ENCODE results near the gene S1PR5.
A peak's percentile ranks its signal among the peaks of the same experiment; 100 is the strongest.

S1PR5 gene, protein sequence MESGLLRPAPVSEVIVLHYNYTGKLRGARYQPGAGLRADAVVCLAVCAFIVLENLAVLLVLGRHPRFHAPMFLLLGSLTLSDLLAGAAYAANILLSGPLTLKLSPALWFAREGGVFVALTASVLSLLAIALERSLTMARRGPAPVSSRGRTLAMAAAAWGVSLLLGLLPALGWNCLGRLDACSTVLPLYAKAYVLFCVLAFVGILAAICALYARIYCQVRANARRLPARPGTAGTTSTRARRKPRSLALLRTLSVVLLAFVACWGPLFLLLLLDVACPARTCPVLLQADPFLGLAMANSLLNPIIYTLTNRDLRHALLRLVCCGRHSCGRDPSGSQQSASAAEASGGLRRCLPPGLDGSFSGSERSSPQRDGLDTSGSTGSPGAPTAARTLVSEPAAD

DNA sequence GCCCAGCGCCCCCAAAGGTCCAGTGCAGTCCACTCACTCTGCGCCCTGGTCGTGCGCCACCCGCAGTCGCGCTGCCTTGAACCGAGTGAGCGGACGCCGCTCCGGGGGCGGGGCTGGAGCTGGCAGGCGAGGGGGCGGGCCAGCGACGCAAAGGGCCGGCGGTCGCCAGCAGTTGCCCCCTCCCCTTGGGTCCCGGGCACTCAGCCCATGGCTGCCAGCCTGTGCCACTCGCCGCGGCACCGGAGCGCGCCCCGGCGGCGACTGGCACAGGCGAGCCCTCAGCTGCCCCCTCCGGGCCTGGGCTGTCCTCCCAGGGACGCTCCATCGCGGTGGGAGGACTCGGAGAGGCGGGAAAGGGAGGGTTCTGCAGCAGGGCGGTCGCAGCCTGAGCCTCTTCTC is at the start of gene S1PR5:
Gene S1PR5, minus strand, starts transcription at position 87 of the 399 bp plus-strand sequence. CDS start 2,436 bp downstream, outside the sequence.
- no peaks in the 10 kb centered on the region for H3K36me3 ChIP-seq (ENCODE audit: insufficient read depth, low read length)

DNA sequence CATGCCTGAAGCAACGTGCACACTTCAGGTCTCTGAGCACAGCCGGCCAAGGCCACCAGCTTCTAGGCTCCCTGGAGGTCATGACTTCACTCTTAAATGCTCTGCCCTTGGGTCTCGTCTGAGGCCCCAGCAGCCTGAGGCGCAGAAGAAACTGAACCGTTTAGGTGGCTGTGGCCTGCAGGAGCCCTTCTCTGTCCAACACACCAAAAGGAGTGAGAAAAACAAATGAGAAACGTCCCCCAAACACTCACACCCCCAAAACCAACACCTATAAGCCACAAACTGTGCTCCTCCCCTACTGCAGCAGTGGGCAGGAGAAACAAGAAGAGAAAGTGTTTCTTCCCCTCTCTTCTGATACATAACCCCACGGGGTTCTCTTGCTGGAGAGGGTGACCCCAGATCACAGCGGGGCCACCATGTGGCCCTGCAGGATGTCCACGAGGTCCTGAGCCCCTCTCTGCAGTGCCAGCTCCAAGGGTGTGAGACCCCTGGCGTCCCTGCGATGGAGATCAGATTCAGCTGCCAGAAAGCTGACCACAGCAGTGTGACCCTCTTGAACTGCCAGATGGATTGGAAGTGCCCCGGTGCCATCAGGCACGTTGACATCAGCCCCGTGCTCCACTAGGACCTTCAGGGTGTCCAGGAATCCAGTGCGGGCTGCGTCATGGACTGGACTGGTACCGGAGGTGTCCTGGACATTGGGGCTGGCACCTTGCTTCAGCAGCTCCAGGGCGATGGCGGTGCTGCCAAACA is 49.6 kb upstream of the S1PR5 start:
- TF ChIP-seq, protein P1, sequence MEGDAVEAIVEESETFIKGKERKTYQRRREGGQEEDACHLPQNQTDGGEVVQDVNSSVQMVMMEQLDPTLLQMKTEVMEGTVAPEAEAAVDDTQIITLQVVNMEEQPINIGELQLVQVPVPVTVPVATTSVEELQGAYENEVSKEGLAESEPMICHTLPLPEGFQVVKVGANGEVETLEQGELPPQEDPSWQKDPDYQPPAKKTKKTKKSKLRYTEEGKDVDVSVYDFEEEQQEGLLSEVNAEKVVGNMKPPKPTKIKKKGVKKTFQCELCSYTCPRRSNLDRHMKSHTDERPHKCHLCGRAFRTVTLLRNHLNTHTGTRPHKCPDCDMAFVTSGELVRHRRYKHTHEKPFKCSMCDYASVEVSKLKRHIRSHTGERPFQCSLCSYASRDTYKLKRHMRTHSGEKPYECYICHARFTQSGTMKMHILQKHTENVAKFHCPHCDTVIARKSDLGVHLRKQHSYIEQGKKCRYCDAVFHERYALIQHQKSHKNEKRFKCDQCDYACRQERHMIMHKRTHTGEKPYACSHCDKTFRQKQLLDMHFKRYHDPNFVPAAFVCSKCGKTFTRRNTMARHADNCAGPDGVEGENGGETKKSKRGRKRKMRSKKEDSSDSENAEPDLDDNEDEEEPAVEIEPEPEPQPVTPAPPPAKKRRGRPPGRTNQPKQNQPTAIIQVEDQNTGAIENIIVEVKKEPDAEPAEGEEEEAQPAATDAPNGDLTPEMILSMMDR (IDR thresholded peaks at IDR 0.05; ENCODE audit: borderline replicate concordance, extremely low read depth, low read length, poor library complexity, severe bottlenecking) = no peak
- no peak for TF ChIP-seq EZH2 (IDR thresholded peaks at IDR 0.05; ENCODE audit: borderline replicate concordance, low read depth, low read length, severe bottlenecking)
- Histone ChIP-seq H3K9me3 (ENCODE audit: insufficient read depth, low read length, severe bottlenecking) (no peaks in the 10 kb centered on the region), H3K36me3 (ENCODE audit: insufficient read depth, low read length) (peaks cover 29% of the 10 kb centered on the region), H3K79me2 (ENCODE audit: insufficient read depth, low read length) (peaks cover 52% of the 10 kb centered on the region), H4K20me1 (ENCODE audit: insufficient read depth, low read length) (peaks cover 32% of the 10 kb centered on the region), H3K4me2 (ENCODE audit: insufficient read depth, low read length) (peak overlapping the region; percentile 90), H3K9ac (ENCODE audit: low read depth, low read length) (peak overlapping the region; percentile 89), H3K27me3 (ENCODE audit: insufficient read depth, low read length, poor library complexity) (no peaks in the 10 kb centered on the region), H3K27ac (ENCODE audit: low read length) (peak overlapping the region; percentile 79), H3K4me3 (ENCODE audit: low read depth in 1 of 2, low read length in 2 of 2) (peak overlapping the region in 1 of 2 experiments; percentile 83; a peak in 2 of 4 replicates), H2AFZ (ENCODE audit: low read depth, low read length) (no peak overlapping the region), H3K4me1 (ENCODE audit: insufficient read depth, low read length) (peaks cover 56% of the 10 kb centered on the region)
- no peak for ATAC-seq (ENCODE audit: insufficient read depth, low read depth)
- DNase-seq = peak; percentile 59

More for the DNA sequence above, at the start of gene S1PR5:
- H3K4me3 ChIP-seq (ENCODE audit: low read depth in 1 of 2, low read length in 2 of 2) = no peak within 1 kb of the TSS
- H3K79me2 ChIP-seq (ENCODE audit: insufficient read depth, low read length) = no peaks in the 10 kb centered on the region
- no peaks in the 10 kb centered on the region for H4K20me1 ChIP-seq (ENCODE audit: insufficient read depth, low read length)
- 0 out of 2 replicates have a peak within 1 kb of the TSS, but pooled peaks have one; percentile 10 for H2AFZ ChIP-seq (ENCODE audit: low read depth, low read length)
- TF ChIP-seq EZH2 (IDR thresholded peaks at IDR 0.05; ENCODE audit: borderline replicate concordance, low read depth, low read length, severe bottlenecking) = no peak
- TF ChIP-seq, protein P1 (IDR thresholded peaks at IDR 0.05; ENCODE audit: borderline replicate concordance, extremely low read depth, low read length, poor library complexity, severe bottlenecking) = no peak
- no peak within 1 kb of the TSS; the same call in 1 of the 2 replicates for H3K9ac ChIP-seq (ENCODE audit: low read depth, low read length)
- DNase-seq (no peak), ATAC-seq (ENCODE audit: insufficient read depth, low read depth) (no peak)
- H3K27ac ChIP-seq (ENCODE audit: low read length) = no peak within 1 kb of the TSS
- H3K27me3 ChIP-seq (ENCODE audit: insufficient read depth, low read length, poor library complexity) = no peaks in the 10 kb centered on the region
- no peak within 1 kb of the TSS for H3K4me2 ChIP-seq (ENCODE audit: insufficient read depth, low read length)
- H3K9me3 ChIP-seq (ENCODE audit: insufficient read depth, low read length, severe bottlenecking) = no peaks in the 10 kb centered on the region
- H3K4me1 ChIP-seq (ENCODE audit: insufficient read depth, low read length) = no peaks in the 10 kb centered on the region

DNA sequence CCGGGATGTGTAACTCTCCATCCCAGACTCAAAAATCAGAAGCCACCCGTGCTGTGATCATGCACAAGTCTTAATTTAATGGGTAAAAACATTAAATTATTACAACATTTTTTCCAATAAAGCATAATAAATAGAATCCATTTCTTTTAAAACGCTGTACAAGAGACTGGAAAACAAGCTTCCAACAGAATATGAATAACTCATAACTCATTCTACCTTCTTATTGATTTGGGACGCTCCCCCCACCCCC is 49.1 kb upstream of the S1PR5 start:
- peak overlapping the region in 1 of 2 experiments; percentile 83; a peak in 2 of 4 replicates for H3K4me3 ChIP-seq (ENCODE audit: low read depth in 1 of 2, low read length in 2 of 2)
- H3K79me2 ChIP-seq (ENCODE audit: insufficient read depth, low read length) = peaks cover 52% of the 10 kb centered on the region
- no peaks in the 10 kb centered on the region for H3K27me3 ChIP-seq (ENCODE audit: insufficient read depth, low read length, poor library complexity)
- peaks cover 34% of the 10 kb centered on the region for H3K36me3 ChIP-seq (ENCODE audit: insufficient read depth, low read length)
- H2AFZ ChIP-seq (ENCODE audit: low read depth, low read length) = no peak overlapping the region
- H3K9ac ChIP-seq (ENCODE audit: low read depth, low read length) = peak overlapping the region; percentile 89
- peak overlapping the region; percentile 79 for H3K27ac ChIP-seq (ENCODE audit: low read length)
- no peak for ATAC-seq (ENCODE audit: insufficient read depth, low read depth)
- DNase-seq = no peak
- peaks cover 32% of the 10 kb centered on the region for H4K20me1 ChIP-seq (ENCODE audit: insufficient read depth, low read length)
- peak overlapping the region; percentile 90 for H3K4me2 ChIP-seq (ENCODE audit: insufficient read depth, low read length)
- H3K4me1 ChIP-seq (ENCODE audit: insufficient read depth, low read length) = peaks cover 56% of the 10 kb centered on the region
- H3K9me3 ChIP-seq (ENCODE audit: insufficient read depth, low read length, severe bottlenecking) = no peaks in the 10 kb centered on the region
- no peak for TF ChIP-seq EZH2 (IDR thresholded peaks at IDR 0.05; ENCODE audit: borderline replicate concordance, low read depth, low read length, severe bottlenecking)
- TF ChIP-seq, protein P1 (IDR thresholded peaks at IDR 0.05; ENCODE audit: borderline replicate concordance, extremely low read depth, low read length, poor library complexity, severe bottlenecking) = no peak
